GM21786 (cell line): Measurements from ENCODE around the gene JMJD6.
"Not testable (repeated sequence)": the region's sequence is repeated elsewhere in the genome, so short reads cannot be mapped to it uniquely, and the experiment has no call there.

Experiments used
- ATAC-seq: cut with Tn5 transposase; IDR thresholded peaks from one replicate; pipeline ENCODE4 v1.9.1; 2021; ENCODE audit not compliant: unreplicated experiment

The JMJD6 gene

GRCh38 chr17:76700617-76701470, 25.6 kb downstream of the JMJD6 start:
- no peak for ATAC-seq

- no peak for ATAC-seq
These were observed 26.2 kb downstream of the JMJD6 start for GRCh38 chr17:76700270-76700616.

DNA sequence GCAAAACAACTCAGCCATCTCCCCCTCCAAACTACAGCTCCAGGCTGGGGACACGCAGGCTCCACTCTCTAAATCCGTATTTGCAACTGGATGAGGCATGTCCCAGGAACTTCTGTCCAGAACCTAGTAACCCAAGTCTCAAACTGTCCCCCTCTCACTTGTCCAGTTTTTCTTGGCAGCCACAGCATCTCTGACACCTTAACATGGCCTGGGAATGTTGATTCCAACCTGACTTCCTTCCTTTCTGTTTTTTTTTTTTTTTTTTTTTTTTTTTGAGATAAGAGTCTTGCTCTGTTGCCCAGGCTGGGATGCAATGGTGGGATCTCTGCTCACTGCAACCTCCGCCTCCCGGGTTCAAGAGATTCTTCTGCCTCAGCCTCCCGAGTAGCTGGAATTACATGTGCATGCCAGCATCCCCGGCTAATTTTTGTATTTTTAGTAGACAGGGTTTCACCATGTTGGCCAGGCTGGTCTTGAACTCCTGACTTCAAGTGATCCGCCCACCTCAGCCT, 27.9 kb downstream of the JMJD6 start:
- not testable (repeated sequence) for ATAC-seq

DNA sequence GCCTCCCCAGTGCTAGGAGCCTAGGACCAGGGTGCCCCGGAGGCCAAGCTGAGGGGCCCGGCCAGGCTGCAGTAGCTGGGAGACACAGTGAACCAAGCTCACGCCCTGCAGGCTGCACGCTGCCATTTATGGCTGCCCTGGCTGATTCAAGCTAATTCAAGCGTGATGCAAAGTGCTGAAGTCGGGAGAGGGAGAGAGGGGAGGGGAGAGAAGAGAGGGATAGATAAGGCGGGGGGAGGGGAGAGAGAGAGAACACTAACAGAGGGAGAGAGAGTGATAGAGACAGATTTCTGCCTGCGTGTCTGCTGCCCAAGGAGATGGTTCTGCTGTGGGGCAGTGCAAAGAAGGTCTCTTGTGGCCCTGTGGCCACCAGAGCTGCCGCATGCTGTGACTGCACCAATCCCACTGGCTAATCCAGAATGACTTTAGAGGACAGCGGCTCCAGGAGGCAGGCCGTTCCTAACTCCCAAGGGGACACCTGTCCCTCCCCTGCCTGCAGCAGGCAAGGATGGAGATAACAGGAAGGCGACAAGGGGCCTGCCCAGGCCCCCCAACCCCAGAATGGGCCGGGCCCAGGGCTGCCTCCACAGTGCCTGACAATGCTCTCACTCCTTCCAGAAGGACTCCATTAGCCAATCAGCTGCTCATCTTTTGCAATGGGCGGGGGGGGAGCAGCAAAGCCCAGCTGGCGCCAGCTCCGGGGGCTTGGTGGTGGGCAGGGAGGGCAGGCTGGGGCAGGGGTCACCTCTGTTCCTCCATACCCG, 28.5 kb downstream of the JMJD6 start:
- ATAC-seq, result no peak

GRCh38 chr17:76696763-76697701, 29.4 kb downstream of the JMJD6 start:
- ATAC-seq, result peak; percentile 60

DNA sequence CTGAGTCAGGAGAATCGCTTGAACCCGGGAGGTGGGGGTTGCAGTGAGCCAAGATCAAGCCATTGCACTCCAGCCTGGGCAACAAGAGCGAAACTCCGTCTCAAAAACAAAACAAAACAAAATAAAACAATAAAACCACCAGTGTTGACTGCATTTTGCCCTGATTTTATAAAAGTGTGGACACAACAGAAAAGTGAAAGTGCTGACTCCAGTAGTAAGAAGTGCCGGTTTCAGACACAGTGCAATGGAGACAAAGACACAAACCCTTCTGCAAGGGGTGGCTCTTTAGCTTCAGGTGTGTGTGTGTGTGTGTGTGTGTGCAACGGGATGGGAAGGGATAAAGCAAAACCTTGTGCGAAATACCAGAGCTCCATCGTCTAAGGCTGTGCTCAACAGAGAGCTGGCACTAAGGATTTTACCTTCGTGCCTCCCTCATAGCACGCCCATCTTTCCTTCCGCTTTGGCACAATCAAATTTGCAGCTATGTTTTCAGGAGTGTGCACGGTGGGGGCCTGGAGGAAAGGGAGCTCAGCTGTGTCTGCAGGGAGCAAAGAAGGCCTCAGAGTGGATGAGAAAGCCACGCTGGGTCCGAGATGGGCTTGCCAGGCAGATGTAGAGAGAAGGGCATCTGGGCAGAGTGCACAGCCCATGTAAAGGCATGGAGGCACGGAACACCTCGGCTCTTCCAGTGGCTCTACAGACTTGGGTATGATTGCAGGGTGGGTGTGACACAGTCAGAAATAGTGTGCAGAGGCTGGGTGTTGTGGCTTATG, 31.2 kb downstream of the JMJD6 start:
- ATAC-seq, result no peak

DNA sequence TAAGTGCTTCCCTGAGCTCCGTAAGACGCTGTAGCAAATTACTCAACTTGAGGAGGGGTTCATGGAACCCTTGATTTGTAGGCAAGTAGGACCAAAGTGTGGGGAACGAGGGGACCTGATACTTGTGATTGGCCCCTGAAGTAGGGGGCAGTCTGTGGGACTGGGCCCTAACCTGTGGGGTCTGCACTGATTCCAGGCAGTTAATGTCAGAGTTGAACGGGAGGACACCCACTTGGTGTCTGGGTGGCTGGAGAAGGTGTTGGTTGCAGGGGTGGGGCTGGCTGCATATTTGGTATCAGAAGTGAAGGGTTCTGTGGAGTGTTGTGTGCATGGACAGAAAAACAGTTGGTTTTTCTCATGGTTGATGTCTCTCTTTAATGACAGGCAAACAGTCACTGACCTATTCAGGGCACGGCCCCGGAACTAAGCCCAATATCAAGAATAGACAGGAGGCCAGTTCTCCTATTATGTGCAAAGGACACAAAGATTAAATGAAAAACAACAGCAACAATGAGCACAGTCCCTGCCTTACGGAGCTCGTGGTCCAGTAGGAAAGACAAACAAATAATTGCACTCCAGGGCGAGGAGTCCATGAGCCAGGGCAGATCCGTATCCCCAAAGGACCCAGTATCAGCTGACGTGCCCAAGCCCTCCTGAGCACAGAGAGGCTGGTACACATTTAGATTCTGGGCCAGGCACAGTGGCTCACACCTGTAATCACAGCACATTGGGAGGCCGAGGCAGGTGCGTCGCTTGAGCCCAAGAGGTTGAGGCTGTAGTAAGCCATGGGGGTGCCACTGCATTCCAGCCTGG, 34.8 kb downstream of the JMJD6 start:
- ATAC-seq, result no peak

DNA sequence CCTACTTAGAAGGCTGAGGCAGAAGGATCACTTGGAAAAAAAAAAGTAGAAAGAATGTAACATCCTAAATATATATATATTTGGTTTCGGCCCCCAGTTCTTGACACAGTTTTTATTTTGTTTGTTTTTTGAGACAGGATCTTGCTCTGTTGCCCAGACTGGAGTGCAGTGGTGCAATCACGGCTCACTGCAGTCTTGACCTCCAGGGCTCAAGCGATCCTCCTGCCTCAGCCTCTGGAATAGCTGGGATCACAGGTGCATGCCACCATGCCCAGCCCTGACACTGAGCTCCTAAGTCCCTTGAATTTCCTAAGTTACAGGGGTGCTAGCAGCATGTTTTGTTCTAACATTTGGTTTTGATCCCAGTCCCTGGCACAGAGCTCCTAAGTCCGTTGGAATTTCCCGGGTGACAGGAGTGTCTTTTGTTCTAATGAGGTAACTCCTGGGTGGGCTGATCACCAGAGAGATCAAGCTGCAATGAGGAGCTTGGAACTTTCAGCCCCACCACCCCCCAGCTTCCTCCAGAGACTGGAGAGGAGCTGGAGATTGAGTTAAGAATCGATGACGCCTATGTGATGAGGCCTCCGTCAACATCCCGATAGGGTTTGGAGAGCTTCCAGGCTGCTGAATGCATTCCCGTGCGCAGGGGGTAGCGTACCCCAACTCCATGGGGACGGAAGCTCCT, 35.7 kb downstream of the JMJD6 start:
- no peak for ATAC-seq

DNA sequence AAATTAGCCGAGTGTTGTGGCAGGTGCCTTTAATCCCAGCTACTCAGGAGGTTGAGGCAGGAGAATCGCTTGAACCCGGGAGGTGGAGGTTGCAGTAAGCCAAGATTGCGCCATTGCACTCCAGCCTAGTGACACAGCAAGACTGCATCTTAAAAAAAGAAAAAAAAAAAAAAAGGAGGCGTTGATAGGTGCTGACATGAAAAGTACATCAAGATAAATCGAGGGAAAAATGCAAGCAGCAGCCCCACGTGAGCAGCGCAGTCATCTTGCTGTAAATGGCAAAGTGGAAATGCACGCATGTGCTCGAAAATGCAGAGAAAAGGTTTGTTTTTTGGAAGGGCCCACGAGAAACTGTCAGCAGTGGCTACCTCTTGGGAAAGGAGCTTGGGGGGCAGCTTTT, 36.5 kb downstream of the JMJD6 start:
- ATAC-seq, result no peak

- no peak for ATAC-seq
These were observed 38.2 kb downstream of the JMJD6 start for GRCh38 chr17:76688165-76688622.

DNA sequence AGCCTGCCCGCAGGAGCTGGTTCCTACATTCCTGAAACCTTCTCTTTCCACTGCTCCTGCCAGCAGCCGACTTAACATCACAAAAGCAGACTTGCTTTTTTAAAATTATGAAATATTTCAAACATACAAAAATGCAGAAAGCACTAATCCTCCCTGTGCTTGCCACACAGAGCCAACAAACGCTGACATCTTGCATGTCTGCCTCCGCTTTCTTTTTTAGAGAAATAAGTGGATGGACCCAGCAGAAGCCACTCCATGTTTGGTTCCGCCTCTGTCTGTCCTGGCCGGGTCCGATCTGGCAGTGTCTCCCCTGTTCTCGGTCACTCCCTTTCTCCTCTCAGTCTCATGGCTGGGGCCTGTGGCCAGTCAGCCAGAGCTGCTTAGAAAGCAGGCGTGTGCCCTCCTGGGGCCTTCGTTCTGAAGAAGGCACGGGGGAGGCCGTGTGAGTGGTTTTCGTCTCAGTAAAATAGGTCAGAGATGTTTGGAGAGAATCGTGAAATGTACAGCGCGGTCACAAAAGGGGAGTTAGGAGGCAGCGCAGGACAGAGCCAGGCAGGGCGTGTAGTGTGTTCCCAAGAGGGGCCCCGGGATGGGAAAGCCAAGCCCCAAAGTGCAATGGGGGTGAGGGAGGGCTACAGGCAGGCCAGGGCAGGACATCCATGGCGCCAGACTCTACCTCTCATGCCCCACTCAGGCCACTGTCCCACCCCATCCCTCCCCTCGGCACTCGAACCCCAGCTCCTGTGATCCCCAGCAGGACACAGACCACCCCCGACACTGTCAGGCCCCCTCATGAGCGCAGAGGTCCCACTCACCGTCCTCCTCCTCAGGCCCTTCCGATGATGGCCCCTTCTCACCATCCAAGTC, 38.9 kb downstream of the JMJD6 start:
- no peak for ATAC-seq

- ATAC-seq, result no peak
These were observed 39.7 kb downstream of the JMJD6 start for GRCh38 chr17:76686538-76687297.

DNA sequence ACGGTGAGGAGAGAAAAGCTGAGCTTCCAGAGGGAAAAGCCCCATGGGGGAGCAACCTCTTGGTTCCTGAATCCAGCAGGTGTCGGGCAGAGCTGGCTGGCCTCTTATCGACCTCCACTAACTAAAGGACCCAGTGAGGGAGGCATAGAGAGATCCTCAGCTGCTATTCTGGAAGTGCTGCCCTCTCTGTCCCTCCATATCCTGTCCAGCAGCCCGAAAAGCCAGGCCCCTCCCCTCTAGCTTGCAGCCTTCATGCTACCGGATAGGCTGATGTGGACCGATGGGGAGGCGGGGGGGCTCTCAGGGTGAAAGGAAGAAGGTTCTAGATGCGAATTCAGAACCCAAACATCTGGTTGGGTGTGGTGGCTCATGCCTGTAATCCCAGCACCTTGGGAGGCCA, 40.6 kb downstream of the JMJD6 start:
- no peak for ATAC-seq

DNA sequence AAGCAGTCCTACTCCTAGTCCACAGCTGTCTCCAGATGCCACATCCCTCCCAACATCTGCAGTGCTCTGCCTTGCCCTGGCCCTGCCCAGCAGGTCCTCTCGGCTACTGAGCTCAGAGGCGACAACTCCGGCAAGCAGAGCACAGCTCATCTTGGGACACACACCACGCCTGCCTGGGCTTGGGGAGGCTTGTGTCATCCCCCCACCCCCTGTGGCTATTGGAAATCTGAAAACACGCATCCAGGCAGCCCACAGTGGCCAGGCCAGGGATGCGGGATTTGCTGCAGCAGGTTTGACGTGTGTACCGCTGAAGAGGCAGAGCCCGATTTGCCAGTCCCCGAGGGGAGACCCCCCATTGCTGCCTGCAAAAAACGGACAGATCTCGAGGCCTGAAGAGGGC, 41.0 kb downstream of the JMJD6 start:
- ATAC-seq, result no peak

- no peak for ATAC-seq
These were observed 41.6 kb downstream of the JMJD6 start for GRCh38 chr17:76684756-76685155.

DNA sequence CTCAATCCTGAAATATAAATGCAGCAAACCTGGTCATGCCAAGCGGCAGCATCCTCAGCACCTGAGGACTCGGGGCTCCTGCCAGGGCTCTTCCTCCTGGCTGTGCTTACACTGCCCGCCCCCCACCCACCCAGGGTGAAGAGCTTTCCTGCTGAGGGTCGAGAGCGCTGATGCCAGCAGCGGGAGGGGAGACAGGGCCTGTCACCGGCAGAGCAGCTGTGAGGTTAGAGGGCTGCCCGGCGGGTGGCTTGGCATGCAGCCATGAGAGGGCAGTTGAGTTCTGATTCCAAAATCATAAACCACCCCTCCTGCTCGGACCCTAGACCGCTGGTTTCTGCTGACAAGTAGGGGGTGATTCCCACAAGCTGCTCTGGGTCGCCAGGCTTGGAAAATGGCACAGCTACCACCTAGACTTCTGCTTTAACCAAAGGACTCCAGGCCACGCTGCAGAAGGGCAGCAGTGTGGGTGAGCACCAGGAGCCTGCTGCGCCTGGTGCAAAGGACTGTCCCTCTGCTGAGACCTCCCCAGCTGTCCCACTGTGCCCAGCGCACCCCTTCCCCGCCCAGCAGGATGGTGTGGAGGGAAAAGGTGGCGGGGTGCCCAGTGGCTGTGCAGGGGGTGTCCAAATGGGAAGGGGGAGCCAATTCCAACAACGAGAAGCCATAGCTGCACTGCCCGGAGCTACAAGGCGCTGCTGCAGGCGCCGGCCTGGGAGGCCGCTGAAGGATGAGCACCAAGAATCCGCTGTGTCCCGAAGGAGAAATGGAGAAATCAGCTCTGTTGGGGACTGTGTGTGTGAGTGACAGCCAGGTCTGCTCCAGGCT, 42.3 kb downstream of the JMJD6 start:
- no peak for ATAC-seq
